SHP77 treated with DMSO at 0.1 percent for 48 hours (cell line): Measurements from ENCODE around the gene OR51A4.
"Not testable (repeated sequence)": the region's sequence is repeated elsewhere in the genome, so short reads cannot be mapped to it uniquely, and the experiment has no call there.

Experiments used
- DNase-seq: peaks from one replicate; lab custom pipeline; 2025; lab: John Stamatoyannopoulos, UW

The OR51A4 gene, protein sequence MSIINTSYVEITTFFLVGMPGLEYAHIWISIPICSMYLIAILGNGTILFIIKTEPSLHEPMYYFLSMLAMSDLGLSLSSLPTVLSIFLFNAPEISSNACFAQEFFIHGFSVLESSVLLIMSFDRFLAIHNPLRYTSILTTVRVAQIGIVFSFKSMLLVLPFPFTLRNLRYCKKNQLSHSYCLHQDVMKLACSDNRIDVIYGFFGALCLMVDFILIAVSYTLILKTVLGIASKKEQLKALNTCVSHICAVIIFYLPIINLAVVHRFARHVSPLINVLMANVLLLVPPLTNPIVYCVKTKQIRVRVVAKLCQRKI

DNA sequence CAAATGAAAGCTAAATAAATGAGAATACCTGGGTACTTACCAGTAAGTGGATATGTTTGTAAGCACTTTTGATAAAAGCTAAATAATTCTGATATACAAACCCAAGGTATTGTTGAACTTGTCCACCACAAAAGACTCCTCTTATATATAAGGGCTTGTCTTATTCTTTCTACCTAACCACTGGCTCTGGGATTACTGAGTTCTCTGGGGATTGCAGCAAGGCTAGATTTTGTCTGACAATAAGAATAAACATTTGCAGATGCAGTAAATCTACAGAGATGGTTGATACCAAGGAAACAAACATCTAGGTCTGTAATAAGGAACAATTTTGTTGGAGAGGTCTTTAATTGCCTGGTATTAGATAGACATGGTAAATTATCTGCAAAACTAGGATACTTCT lies at the start of gene OR51A4:
TSS of gene OR51A4 (minus strand) at position 101 of the 400 bp plus-strand sequence. CDS start 505 bp downstream, outside the sequence.
- no peak for DNase-seq

DNA sequence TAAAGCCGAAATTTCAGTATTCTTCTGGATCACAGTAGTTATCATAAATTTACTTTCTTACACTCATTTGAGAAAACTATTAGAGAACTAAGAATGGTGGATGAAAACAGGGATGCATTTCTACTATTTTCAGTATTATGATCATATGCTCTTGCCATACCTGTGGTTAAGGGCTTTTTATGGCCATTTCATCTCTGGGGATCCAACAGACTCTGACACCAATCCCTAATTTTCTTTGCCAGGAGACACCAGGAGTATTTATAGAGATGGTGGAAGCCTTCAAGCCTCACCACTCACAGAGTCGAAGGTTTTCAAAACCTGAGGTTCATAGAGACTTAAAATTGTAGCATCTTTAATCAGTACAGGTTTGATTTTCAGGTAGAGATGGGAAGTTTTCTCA lies 47.1 kb upstream of the OR51A4 start, which contains the start of gene OR51L1:
TSS of gene OR51L1 (plus strand) at position 301 of the 400 bp plus-strand sequence. CDS start 4,132 bp downstream, outside the sequence.
- no peak for DNase-seq

DNA sequence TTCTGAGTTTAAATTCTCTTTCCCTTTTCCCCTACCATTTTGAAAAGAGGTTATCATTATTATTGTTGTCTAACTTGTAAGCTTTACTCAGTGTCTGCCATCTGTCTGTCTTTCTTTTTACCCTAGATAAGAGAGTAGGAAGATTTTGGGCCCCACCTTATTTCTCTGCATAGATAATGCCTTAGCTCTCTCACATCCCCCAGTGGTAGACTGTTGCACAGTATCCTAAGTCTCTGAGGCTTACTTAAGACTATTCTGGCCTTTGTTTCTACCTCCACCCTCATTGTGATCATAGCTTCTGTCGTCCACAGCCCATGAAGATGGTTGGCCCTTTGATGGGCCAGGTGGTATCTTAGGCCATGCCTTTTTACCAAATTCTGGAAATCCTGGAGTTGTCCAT lies 43.7 kb upstream of the OR51A4 start:
- DNase-seq, result no peak

DNA sequence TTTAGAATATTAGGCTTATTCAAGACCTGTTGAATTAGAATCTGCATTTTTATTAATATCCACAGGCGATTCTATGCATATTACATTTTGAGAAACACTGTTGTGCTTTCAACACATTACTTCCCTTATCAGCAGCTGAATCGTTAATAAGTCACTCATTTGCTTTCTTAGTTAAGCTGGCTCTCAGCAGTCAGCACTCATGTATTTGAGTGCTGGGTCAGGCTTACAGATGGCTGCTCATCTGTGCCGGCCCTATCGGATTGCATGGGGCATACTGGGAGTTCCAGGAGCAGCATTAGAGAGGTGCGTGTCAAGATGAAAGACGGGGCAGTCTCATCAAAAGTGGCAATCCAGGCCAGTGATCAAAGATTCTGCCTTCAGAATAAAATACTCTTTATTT lies 36.4 kb upstream of the OR51A4 start:
- no peak for DNase-seq

DNA sequence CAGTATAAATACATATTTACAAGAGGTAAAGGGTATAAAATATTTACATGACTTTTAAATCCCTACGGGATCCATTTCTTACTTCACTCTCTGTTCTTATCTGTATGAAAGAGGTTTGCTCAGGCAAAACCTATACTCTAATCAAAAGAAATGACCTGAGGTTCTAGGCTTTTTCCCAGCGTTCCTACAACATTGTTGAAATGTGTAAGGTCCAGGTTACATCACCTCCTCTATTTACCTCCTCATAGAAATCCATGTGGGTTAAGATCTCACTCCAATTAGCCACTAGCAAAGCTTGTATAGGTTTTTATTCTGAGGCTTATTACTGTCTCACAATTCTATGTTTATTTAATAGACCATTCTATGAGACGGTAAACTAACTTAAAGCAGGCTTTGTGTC lies 35.3 kb upstream of the OR51A4 start:
- DNase-seq, result no peak

DNA sequence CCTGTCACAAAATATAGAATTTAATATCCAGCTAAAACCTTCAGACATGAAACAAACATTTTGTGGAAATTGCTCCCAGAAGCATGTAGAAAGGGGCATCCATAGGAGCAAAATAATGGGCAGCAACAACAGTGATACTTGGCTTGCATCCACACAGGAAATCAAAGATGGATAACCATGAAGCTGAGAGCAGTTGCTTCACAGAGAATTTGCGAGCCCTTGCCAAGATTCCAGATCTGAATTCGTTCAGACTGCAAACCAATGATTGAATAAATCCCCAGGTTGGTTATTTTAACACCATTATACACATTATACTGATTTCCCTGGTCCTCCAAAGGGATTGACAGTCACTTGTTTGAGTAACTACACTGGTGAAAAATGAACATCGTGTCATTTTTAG lies 31.6 kb upstream of the OR51A4 start:
- DNase-seq, result no peak

DNA sequence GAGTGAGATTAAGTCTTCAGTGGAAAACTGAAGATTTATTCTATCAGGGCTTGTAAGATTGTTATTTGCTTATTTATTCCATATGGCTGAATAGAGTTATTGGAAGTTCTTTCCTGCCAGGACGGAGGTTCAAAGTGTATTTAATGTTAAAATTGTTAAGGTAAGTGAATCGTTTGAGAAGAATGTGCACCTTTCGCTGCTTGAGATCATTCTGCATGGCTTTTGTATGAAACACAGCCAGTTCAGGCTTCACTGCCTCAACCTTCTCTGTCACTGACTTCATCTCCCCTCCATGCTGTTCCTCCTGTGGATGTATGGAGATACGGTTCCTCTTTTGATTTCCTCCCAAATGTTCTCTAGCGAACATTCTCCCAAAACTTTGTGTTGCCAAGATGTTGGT lies 28.0 kb upstream of the OR51A4 start:
- no peak for DNase-seq

DNA sequence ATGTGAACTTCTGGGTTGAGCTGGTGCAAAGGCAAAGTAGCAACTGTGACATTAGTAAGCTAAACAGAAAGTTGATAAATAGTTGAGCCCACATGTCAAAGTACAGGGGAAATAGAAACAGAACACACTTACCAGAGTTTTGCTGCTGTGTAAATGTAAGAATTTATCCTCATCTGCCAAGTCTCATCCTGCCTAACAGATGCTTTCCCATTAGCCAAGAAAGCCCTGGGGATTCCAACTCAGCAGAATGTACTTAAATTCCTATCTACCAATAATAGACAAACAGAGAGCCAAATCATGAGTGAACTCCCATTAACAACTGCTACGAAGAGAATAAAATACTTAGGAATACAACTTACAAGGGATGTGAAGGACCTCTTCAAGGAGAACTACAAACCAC lies 15.4 kb upstream of the OR51A4 start:
- no peak for DNase-seq

DNA sequence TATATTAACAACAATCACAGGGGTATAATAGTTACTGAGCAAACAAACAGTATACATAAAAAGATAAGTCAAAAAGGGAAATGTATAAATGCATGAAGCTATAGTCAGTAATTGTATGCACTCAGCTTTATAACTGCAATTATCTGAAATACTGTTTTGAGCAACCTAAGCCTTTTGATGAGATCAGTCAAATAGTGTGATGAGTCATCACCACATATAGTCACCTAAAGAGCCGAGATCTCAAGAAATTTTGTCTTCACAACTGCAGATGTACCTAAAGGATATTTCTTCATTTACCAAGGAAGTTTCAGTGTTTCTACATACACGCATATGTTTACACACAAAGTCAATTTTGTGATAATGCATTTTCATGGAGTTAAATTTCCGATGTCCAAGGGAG lies 13.5 kb upstream of the OR51A4 start:
- DNase-seq, result no peak

DNA sequence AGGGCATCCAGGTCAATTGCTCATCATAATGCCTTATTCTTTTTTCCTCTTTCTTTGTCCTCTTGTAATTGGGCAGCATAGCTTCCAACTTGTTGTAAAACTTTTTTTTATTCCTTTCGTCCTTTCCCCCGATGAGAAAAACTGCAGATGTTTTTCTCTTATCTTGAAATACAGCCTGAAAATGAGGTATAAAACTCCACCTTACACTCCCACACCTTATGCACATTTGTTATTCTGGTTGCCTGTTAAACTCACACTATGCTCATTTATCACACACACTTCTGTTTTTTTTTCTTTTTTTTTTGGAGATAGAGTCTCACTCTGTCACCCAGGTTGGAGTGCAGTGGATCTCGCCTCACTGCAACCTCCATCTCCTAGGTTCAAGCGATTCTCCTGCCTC lies 10.0 kb upstream of the OR51A4 start:
- no peak for DNase-seq

DNA sequence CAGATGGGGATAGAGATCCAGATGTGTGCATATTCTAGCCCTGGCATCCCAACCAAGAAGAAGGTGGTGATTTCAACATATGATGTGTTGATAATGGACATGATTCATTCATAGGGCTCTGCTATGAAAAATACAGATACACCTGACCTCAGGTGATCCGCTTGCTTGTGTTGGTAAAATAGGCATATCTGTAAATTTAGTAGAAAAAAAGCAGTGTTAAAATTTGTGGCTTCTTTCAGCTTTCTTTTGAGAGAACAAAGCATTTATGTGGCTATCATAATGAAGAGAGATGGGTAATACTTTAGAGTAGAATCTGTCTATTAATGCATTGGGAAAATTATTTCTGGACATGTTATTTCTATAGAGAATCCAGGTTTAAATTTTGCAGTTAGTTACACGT lies 8.2 kb upstream of the OR51A4 start, which contains the start of gene OR51A2:
TSS of gene OR51A2 (minus strand) at position 101 of the 400 bp plus-strand sequence. CDS start at position 101, 0 bp downstream.
- not testable (repeated sequence) for DNase-seq

DNA sequence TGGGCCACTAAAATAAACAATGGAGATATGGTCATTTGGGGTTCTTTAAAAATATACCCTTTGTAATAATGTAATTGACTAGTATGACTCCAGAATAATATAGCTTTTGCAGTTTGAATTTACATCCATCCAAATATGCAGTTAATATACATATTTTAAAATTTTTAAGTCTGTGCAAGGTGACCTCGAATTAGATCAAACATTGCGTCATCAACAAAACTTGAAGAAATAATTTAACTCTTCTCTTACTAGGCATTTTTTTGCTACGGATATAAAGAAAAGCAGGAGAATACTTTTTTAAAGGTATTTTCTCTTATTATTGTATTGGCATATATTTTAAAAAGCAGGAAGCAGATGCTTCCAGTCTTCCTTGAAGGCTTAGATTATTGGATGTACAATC lies 10.7 kb downstream of the OR51A4 start:
- no peak for DNase-seq

DNA sequence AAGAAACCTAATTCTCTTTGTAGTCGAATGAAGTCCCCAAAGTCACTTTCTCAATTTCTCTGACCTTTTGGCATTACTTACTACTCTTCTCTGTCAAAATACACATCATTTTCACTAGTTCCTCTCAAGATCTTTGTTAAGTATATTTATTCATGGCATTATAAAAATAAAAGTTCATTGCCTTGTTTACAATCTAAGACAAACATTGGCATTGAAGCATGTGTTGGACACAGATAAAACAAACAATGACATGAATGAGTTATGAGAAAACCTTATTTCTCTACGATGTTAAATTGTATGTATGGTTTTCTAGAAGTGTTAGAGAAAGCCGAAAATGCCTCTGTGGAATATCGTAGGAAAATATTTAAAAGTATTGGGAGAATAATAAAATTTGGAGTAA lies 14.7 kb downstream of the OR51A4 start:
- peak; percentile 28 for DNase-seq

DNA sequence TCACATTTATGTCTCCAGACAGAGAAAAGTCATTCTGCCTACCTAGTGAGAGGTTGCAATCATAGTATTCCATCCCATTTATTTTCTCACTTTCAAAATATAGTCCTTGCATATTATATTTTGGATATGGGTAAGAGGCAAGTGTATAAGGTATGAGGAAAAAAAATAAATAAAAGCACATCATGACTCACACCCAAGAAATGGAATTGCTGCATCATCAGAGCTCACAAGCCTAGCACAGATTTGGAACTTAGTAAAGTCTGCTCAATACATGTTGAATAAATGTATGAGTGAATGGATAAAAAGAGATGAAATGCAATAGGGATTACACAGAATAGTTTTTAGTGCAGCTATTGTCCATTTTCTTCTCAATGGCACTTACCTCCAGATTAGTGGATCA lies 20.8 kb downstream of the OR51A4 start:
- DNase-seq, result no peak

DNA sequence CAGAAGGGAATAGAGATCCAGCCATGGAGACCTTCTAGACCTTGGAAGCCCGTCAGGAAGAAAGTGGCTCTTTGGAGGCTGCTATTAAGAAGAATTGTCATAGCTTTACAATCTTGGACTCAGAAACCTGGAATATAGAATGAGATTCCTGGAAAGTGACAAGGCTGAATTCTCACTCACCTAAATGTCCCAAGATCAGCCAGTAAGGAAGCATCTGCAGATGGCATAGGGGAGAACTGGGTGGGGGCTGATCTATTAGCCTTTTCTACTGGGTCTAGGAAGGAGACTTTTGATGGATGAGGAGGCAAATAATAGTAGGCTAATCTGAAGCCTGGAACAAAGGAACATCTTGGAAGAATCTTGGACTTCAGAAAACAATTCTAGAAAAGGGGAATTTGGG lies 23.2 kb downstream of the OR51A4 start, which contains the start of gene OR51G1:
TSS of gene OR51G1 (minus strand) at position 101 of the 400 bp plus-strand sequence. CDS start at position 101, 0 bp downstream.
- no peak for DNase-seq

DNA sequence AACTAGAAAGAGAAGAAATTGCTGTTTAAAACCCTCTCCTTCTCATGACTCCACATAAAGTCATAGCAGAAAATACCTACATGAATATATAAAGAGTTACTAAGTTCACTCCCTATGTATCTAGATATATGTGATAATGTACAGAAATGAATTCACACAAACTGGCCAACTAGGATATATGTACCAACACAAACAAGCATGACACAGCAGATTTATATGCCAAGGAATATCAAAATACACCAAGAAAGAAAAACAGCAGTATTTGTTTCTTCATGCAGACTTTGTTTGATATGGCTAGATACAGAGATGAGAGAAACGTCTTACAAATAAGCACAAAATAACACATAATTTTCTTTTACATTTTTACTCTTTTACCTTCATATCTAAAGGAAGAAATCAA lies 25.1 kb downstream of the OR51A4 start:
- DNase-seq, result no peak

DNA sequence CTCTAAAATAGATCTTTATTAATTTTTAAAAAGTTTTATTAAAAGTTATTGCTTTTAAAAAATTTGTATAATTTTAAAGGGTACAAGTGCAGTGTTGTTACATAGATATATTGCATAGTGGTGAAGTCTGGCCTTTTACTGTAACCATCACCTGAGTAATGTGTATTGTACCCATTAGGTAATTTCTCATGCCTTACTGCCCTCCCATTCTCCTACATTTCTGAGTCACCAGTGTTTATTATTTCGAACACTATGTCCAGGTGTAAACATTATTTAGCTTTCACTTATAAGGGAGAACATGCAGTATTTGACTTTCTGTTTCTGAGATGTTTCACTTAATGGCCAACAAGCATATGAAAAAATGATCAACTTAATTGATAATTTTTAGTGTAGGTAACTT lies 25.6 kb downstream of the OR51A4 start:
- DNase-seq, result no peak

DNA sequence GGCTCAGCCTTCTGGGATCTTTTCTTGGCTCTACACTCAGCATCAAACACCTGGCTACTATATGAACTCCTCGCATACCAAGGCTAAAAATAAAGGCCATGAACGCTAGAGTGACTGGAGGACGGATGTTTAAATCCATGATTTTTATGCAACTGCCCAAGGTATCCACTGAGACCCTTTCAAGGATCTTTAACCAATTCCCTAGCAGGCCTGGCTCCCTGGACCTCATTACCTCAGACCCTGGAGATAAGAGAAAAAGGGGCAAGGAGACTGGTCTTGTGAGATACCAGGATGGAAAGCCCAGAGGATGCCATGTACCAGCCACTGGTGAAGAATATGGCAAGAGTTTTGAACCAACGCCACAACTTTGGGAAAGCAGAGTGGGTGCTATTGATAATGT lies 28.2 kb downstream of the OR51A4 start, which contains the start of gene OR51G2:
TSS of gene OR51G2 (minus strand) at position 101 of the 400 bp plus-strand sequence. CDS start 3,687 bp downstream, outside the sequence.
- no peak for DNase-seq

DNA sequence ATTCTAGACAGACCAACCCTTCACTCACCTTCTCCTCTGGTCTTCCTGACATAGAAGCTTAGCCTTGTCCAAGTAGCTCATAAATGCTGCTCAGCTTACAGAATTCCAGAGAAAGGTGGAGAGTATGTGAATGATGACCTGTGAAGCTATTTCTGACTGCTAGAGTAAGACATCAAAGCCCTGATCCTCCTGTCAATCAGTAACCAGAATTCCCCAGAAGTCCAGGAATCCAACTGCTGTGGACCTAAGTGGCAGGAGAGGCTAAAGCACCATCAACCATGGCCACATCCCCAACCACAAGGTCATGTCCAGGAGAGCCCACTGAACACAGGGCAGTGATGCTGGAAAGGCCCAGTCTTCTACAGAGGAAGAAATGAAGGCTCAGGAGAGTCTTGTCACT lies 30.8 kb downstream of the OR51A4 start:
- no peak for DNase-seq

DNA sequence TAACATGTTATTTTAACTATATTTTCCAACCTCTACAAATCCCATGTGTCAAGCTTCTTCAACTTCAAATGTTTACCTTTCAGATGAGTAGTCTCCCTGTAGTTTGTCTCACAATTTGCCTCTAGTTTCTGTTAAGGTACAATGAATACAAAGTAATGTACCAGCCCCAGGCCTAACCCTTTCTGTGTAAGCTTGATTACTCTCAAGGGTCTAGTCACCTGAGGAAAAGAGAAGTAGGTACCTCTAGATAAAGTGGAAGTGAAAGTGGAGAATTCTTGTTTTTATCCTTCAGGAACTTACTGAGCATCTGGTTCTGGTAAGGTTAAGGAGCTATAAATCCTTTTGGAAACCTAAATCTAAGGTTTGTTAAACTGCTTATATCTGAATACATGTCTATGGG lies 43.9 kb downstream of the OR51A4 start, which contains the start of gene OR51A7:
TSS of gene OR51A7 (plus strand) at position 300 of the 400 bp plus-strand sequence. CDS start 3,587 bp downstream, outside the sequence.
- no peak for DNase-seq
